Measurements from ENCODE around the gene SLC38A10.

Gene SLC38A10

GRCh38 chr17:81209141-81209540 is 86.0 kb downstream of the SLC38A10 start:
- H3K27ac ChIP-seq = no peak overlapping the region
- no peaks in the 10 kb centered on the region for H3K27me3 ChIP-seq
- no peaks in the 10 kb centered on the region for H3K9me3 ChIP-seq
- no peaks in the 10 kb centered on the region for H3K36me3 ChIP-seq
- TF ChIP-seq, protein P1, sequence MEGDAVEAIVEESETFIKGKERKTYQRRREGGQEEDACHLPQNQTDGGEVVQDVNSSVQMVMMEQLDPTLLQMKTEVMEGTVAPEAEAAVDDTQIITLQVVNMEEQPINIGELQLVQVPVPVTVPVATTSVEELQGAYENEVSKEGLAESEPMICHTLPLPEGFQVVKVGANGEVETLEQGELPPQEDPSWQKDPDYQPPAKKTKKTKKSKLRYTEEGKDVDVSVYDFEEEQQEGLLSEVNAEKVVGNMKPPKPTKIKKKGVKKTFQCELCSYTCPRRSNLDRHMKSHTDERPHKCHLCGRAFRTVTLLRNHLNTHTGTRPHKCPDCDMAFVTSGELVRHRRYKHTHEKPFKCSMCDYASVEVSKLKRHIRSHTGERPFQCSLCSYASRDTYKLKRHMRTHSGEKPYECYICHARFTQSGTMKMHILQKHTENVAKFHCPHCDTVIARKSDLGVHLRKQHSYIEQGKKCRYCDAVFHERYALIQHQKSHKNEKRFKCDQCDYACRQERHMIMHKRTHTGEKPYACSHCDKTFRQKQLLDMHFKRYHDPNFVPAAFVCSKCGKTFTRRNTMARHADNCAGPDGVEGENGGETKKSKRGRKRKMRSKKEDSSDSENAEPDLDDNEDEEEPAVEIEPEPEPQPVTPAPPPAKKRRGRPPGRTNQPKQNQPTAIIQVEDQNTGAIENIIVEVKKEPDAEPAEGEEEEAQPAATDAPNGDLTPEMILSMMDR (IDR thresholded peaks at IDR 0.05) = no peak
- no peaks in the 10 kb centered on the region for H3K4me1 ChIP-seq (ENCODE audit: control insufficient read depth in 1 of 2, insufficient read depth in 1 of 2, low read depth in 1 of 2, low read length in 1 of 2)
- no peak overlapping the region for H3K4me3 ChIP-seq (ENCODE audit: low read depth in 1 of 2, low read length in 1 of 2)

DNA sequence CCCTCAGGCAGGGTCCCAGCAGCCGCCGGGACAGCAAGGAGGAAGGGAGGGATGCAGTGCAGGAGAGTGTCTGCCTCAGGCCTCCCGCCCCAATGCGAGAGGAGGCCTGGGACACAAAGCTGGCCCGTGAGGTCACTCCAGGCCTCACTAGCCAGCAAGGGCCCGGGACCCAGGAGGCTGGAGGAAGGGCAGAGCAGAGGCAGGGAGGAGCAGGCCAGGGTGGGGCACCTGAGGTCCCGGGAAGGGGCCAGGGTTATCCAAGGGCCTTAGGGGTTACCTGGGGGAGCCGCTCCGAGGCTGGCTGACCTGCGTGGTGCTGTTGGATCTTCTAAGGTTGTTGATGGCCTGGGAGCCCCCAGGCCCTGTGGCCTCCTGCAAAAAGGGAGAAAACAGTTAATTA is 86.5 kb downstream of the SLC38A10 start:
- H3K27ac ChIP-seq = no peak overlapping the region
- H3K4me3 ChIP-seq (ENCODE audit: low read depth in 1 of 2, low read length in 1 of 2) = no peak overlapping the region
- no peaks in the 10 kb centered on the region for H3K9me3 ChIP-seq
- H3K27me3 ChIP-seq = no peaks in the 10 kb centered on the region
- no peaks in the 10 kb centered on the region for H3K4me1 ChIP-seq (ENCODE audit: control insufficient read depth in 1 of 2, insufficient read depth in 1 of 2, low read depth in 1 of 2, low read length in 1 of 2)
- TF ChIP-seq, protein P1 (IDR thresholded peaks at IDR 0.05) = no peak
- H3K36me3 ChIP-seq = no peaks in the 10 kb centered on the region

- no peaks in the 10 kb centered on the region for H3K9me3 ChIP-seq
- H3K27ac ChIP-seq = no peak overlapping the region
- H3K27me3 ChIP-seq = no peaks in the 10 kb centered on the region
- TF ChIP-seq, protein P1 (IDR thresholded peaks at IDR 0.05) = no peak
- no peak overlapping the region for H3K4me3 ChIP-seq (ENCODE audit: low read depth in 1 of 2, low read length in 1 of 2)
- H3K4me1 ChIP-seq (ENCODE audit: control insufficient read depth in 1 of 2, insufficient read depth in 1 of 2, low read depth in 1 of 2, low read length in 1 of 2) = no peaks in the 10 kb centered on the region
- peaks cover 6% of the 10 kb centered on the region for H3K36me3 ChIP-seq
These were observed 87.2 kb downstream of the SLC38A10 start for GRCh38 chr17:81207610-81208581.

- TF ChIP-seq, protein P1 (IDR thresholded peaks at IDR 0.05) = no peak
- H3K27ac ChIP-seq = no peak overlapping the region
- H3K27me3 ChIP-seq = no peaks in the 10 kb centered on the region
- H3K36me3 ChIP-seq = peaks cover 6% of the 10 kb centered on the region
- H3K4me3 ChIP-seq (ENCODE audit: low read depth in 1 of 2, low read length in 1 of 2) = no peak overlapping the region
- H3K4me1 ChIP-seq (ENCODE audit: control insufficient read depth in 1 of 2, insufficient read depth in 1 of 2, low read depth in 1 of 2, low read length in 1 of 2) = no peaks in the 10 kb centered on the region
- no peaks in the 10 kb centered on the region for H3K9me3 ChIP-seq
These were observed 88.5 kb downstream of the SLC38A10 start for GRCh38 chr17:81206657-81207056.

DNA sequence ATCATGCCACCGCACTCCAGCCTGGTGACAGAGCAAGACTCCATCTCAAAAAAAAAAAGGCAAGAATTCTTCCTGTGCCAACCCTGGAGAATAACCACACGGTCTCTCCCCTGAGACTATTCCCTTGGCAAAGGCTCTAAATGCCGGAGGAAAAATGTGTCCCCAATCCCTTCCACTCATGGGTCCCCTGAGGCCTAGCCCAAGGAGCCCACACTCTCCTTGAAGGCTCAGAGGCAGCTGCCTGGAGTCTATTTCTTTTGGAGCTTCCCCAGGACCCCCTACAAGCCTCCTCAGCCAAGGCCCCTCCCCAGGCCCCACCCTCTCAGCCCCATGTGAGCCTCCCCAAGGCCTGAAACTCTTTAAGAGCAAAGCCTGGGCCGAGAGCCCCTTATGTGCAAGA is 88.9 kb downstream of the SLC38A10 start:
- H3K9me3 ChIP-seq = no peaks in the 10 kb centered on the region
- no peaks in the 10 kb centered on the region for H3K27me3 ChIP-seq
- H3K36me3 ChIP-seq = peaks cover 6% of the 10 kb centered on the region
- TF ChIP-seq, protein P1 (IDR thresholded peaks at IDR 0.05) = no peak
- no peak overlapping the region for H3K4me3 ChIP-seq (ENCODE audit: low read depth in 1 of 2, low read length in 1 of 2)
- no peaks in the 10 kb centered on the region for H3K4me1 ChIP-seq (ENCODE audit: control insufficient read depth in 1 of 2, insufficient read depth in 1 of 2, low read depth in 1 of 2, low read length in 1 of 2)
- no peak overlapping the region for H3K27ac ChIP-seq
